HG02571 (cell line): ENCODE data around the gene AHDC1.
"Not testable (repeated sequence)": the region's sequence is repeated elsewhere in the genome, so short reads cannot be mapped to it uniquely, and the experiment has no call there.

Experiments used
- ATAC-seq: cut with Tn5 transposase; IDR thresholded peaks from one replicate; pipeline ENCODE4 v1.9.1; 2021; ENCODE audit warnings: mild to moderate bottlenecking, moderate library complexity; ENCODE audit not compliant: unreplicated experiment

AHDC1 gene

DNA sequence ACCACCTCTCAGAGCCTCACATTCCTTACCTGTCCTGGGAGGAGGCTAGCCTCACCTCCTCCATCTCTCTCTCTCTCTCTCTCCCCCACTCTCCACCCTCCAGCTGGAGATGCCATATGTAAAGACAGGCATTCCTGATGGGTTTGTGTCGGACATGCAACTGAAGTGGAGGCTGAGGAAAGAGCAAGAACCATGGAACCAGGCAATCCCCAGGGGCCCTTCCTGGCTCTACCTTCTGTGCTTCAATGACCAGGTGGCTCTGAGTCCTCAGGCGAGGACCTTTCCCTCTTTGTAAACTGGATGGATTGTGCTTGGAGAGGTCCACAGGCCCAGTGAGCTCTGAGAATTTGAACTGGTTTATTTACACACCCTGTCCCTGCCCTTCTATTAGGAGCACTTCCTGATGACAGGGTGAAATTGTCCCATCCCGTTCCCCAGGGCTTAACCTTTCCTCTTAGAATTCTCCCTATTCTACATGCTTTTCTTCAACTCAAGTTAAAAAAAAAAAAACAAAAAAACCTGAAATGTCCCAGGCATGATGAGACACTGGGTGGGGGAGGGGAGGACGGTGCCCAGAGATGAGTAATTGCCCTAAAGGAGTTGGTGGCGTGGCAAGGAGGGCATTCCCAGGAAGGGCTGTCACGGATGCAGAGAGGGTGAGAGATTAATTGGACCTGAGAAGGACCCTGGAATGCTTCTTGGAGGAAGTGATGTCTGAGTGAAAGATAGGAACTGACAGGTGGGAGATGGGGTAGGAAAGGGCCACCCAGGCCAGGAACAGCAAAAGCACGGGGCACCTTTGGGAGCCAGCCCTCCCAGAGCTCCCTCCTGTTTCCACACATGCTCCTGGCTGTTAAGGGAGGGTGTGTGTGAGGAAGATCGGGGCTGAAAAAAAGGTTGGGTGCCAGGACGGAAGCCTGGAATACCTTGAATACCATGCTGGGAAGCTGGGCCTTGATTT lies 63.8 kb downstream of the AHDC1 start:
- ATAC-seq: no peak

DNA sequence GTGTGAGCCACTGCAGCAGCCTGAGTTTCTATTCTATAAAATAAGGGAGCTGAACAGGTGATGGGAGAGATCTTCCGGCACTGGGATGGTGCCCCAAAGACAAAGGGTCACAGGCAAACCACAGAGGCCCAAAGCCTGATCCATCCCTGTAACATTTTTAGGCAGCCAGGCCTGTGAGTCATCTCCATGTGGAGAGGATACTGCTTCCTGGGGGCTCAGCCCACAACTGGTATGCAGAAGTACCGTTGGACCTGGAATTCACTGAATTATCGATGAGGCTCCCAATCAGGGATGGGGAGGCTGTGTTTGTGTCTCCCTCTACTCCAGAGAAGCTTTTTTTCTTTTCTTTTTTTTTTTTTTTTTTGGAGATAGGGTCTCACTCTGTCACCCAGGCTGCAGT lies 65.2 kb downstream of the AHDC1 start:
- ATAC-seq: no peak

GRCh38 chr1:27538305-27538676 lies 65.7 kb downstream of the AHDC1 start:
- not testable (repeated sequence) for ATAC-seq

GRCh38 chr1:27536767-27537166 lies 67.2 kb downstream of the AHDC1 start:
- no peak for ATAC-seq

DNA sequence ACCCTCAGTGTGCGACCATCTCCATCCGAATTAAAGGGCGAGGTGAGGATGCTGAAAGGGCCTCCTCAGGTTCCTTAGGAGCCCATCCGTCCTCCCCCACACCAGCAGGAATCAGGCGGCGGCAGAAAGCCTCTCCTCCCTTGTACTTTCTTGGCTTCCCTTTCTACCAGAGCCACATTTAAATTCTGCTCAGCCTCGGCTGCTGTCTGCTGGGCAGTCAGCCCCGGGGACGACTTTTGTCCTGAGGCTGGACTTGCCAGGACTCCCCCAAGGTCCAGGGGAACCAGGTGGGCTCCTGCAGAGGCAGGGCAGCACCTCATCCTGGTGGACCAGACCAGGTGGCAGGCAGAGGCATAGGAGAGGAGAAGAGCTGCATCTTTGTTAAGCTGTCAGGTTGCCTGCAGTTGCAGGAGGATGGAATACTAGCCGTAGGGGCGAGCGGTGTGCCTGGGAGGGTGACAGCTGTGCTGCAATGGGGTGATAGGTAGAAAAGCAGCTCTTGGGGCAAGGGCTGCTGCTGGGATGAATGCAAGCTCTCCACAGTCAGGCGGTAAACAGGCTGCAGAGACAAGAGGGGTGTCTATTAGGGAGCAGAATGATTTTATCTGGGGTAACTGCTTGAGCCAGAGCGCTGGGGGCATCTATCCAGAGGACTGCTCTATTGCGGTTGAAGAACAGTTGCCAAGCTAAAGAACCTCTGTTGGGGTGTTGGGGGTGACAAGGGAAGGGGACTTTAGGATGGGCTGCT lies 67.8 kb downstream of the AHDC1 start:
- no peak for ATAC-seq

DNA sequence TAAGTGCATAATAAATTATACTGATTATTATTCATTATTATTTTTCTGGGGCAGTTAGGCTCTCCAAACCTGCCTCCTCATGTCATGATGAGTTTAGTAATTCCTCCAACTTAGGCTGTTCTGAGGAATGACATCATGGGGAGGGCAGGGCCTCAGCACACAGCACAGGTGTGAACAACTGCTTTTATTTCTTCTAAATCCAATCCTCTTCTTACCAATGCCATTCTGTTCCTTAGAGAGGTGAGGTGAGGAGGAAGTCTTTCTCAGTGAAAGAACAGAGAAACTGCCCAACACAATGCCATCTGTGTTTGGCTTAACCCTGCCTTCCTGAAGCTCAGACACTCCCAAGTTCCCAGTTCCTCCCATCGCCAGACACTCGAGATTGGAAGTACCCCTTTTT lies 68.6 kb downstream of the AHDC1 start:
- ATAC-seq: no peak

DNA sequence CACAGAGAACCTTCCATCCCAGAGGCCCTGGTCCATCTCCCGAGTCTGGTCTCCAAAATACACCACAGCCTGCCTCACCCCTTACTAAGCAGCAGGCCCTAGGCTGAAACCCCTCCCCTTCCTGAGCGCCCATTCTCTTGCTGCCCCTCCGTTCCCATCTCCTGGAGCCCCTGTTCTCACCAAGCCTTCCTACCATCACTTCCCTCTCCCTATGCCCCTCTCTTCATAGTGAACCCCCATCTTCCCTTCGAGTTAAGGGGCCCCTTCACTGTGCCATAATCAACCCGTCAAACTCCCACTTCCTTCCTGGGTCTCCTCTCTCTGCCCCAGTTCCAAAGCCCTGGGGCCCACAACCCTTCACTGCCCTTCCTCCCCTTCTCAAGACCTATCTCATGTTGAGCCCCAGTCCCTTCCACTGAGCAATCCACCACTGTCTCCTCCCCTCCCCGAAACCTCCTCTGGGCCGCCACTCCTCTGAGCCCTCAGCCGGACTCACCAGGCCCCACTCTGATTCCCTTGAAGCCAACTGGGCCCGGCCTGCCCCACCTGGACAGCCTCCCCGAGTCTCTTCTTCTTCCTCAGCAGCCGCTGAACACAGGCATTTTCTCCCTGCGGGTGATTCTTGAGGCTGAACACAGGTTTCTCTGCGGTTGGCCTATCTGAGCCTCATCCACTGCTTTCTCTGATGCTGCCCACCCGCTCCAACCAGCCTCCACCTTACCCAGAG lies 71.8 kb downstream of the AHDC1 start:
- ATAC-seq: no peak

- ATAC-seq: no peak
Measured at GRCh38 chr1:27530192-27530591, 73.8 kb downstream of the AHDC1 start.

GRCh38 chr1:27529704-27530018 lies 74.3 kb downstream of the AHDC1 start:
- no peak for ATAC-seq

GRCh38 chr1:27528818-27529703 lies 74.9 kb downstream of the AHDC1 start:
- ATAC-seq: no peak

DNA sequence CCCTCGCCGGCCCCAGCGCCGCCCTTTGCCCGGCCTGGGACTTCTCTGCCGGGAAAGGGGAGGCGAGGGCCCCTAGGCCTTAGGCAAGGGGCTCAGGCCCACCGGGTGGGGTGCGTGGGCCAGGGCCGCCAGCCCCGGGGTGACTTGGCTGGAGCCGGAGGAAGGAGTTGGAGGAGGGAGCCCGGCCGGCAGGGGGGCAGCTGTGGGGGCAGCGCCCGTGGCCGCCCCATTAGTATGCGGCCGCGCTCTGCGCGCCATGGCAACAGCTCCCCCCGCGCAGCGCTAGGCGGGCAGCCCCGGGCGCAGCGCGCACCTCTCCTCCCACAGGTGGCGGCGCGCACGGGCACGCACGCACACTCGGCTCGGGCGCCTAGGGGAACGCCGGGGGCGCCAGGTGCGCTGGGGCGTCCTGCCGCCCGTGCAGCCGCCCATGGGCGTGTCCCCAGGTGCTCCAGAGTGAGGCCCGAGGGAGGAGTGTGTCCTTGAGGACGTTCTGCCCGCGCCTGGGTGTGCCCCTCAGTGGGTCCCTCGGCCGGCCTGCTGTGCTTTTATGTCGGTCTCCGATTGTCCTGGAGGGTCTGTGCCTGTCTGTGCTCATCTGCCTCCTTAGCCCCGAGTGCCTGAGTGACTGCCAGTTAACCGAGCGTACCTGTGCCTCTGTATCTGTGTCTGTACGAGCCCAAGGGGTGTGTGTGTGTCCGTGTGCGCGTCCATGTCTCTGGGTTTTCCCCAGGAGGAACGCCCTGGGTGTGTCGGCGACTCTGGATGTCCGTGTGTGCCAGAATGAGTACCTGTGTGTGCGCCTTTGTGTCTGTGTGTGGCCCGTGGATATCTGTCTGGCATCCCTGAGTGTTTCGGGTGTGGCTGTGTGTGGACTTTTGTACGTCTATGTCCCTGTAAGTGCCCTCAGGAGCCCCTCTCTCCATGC lies 75.8 kb downstream of the AHDC1 start:
- no peak for ATAC-seq

DNA sequence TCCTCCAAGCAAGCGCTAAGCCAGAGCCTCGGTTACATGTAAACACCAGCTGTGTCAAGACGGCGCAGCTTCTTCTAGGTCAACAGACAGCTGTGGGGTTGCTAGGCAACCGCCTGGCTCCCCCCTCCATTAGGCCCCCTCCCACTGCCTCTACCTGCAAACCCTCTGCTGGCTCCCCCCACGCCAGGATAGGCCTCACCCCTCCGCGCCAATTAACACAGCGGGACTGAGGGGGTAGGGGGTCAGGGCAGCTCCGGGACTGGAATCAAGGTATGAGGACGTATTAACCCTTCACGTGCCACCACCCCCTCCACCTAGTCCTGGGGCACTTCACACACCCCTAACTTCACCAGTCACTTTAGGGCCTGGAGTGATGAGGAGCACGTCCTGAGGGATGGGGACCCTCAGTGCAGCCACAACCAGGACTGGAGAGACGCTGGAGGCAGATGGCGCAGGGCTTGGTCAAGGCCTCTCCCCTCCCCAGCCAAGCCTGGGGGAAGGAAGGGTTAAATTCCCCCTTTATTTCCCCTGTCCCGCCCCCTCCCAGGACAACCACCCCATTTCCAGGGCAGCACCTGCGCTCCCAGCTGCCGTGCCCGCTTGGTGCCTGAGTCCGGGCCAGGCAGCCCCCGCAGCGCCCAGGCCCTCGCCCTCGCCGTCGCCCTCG lies 76.6 kb downstream of the AHDC1 start:
- ATAC-seq: no peak

DNA sequence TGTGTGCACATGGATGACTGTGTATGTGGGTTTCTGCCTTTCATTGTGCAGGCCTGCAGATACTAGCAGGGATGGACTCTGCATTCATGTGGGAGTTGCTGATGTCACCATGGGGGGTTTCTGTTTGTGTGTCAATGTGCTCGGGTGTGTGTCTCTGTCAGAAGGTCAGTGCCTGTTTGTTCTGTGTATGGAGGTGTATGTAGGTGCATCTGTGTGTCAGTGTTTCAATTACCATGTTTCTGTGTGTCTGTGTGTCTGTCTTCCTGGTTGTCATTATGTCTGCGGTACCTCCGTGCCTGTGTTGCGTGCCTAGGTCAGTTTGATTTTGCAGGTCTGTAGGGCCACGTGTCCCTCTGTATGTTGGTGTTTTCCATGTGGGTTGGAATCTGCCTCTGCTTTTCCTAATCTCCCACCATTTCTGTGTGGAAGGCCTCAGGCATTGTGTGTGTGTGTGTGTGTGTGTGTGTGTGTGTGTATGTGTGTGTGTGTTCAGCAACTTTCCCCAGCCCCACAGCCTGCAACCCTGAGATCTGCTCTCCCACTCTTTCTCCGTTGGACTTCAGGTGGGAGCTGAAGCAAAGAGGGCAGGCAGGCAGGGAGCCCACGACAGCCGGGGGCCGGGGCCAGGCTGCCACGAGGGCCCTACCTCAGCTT lies 77.2 kb downstream of the AHDC1 start:
- no peak for ATAC-seq

- no peak for ATAC-seq
Measured at GRCh38 chr1:27525296-27526272, 78.4 kb downstream of the AHDC1 start.

- ATAC-seq: no peak
Measured at GRCh38 chr1:27523337-27524020, 80.5 kb downstream of the AHDC1 start.

GRCh38 chr1:27522432-27523336 lies 81.3 kb downstream of the AHDC1 start:
- no peak for ATAC-seq
